GM19035 (cell line): ENCODE measurements around the gene SLC6A15.
A peak's percentile ranks its signal among the peaks of the same experiment; 100 is the strongest.

ENCODE experiments used
- ATAC-seq: cut with Tn5 transposase; IDR thresholded peaks from one replicate; pipeline ENCODE4 v1.9.1; 2021; ENCODE audit not compliant: unreplicated experiment

The SLC6A15 gene

DNA sequence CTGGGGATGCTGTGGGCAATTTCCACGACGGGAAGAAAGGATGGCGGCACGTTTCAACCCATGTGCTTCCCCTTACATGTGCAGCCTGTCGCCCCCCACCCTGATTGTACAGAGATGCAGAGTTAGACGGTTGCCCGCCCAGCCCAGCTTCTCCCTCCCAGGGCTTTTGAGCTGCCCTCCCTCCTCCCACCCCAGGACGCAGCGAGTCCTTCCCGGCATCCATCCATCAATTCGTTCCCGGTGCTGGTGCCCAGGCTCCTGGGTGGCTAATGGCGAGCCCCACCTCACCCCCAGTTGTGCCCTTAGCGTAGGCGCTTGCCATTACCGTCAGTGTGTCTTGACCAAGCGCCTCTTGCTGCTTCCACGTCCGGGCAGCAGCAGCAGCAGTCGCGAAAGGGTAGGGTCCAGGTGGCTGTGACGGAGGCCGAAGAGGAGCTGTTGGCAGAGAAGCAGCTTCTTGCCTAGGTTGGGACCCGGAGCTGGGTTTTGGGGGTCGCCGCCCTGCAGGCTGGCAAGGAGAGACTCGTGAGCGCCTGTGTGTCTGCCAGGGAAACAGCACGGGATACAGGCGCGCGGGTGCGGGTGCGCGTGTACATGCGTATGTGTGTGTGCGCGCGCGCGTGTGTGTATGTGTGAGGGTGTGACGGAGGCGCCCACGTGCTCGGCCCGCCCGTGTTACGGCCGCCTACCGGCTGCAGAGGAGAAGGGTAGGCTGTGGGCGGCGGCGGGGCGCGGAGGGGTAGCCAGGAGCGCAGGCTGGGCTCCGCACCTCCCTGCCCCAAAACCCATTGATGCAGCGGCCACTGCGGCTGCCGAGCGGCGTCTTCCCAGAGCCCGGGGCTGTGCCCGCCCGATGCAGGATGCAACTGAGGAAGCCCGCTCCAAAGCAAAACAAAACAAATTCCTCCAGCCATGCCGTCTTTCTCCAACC, at the start of gene SLC6A15:
TSS of gene SLC6A15 (minus strand) at position 602 of the 931 bp plus-strand sequence. CDS start 20,679 bp downstream, outside the sequence.
- no peak for ATAC-seq

DNA sequence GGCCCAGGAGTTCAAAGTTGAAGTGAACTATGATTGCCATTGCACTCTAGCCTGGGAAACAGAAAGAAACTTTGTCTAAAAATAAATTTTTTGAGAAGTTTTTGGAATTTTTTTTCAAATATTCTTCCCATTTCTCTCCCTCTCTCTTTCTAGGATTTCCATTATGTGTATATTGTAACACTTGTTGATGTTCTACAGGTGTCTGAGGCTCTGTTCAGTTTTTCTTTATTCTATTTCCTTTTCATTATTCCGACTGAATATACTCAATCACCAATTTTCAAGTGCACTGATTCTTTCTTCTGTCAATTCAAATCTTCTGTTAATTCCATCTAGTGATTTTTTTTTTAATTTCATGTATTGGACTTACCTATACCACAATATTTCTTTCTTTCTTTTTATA, 48.3 kb upstream of the SLC6A15 start:
- ATAC-seq: no peak

DNA sequence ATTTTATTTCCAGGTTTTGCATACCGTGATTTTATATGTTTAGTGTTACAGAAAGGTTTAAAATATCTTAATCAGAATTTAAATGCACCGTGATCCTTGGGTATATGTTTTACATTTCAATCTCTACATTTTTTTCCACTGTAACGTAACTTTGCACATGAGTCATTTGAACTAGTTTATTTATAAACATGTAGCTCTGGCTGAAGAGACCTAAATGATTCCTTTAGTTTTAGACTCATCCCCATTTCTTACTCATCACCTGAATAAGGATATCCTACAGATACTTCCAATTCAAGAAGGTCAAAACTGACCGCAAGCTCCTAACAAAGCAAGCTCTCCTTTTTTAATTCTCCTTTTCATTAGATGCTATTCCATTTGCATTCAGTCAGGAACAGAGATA, 42.7 kb upstream of the SLC6A15 start:
- ATAC-seq: no peak

DNA sequence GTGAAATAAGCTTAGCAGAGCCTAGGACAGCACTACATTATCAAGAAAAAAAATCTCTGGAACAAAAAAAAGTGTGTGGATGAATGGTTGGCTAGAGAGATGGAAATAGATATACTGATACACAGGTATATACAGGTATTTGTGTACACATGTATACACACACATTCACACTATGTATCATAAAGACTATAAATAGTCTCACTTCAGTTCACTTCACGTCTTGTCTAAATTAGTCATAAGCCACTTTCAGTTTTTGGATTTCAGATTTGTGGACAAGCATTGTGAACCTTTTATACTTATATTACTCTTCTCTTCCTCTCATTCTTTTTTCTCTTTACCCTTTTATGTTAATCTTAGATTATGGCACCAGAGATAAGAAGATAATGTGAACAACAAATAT, 41.8 kb upstream of the SLC6A15 start:
- ATAC-seq: no peak

DNA sequence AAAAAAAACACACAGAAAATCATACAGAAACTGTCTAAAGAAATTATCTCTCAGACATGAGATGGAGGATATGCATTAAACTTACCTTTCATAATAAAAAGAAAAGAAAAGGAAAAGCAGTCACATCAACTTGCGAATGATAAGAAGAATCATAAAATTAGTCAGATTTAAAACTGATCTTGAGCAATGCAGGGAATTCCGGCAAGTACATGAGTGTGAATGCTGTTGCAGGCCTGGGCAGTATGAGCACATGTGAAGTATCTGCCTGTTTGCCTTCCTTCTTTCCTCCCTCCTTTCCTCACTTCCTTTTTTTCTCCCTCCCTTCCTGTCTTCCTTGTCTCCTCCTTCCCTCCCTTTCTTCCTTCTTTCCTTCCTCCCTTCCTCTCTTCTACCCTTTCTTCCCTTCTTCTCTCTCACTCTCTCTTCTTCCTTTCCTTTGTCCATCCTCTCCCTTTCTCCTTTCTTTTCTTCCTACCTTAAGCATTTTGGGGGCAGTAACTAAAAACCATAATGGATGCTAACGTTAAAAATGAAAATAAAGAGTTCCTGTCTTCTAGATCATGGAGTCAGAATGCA, 38.5 kb upstream of the SLC6A15 start:
- no peak for ATAC-seq

DNA sequence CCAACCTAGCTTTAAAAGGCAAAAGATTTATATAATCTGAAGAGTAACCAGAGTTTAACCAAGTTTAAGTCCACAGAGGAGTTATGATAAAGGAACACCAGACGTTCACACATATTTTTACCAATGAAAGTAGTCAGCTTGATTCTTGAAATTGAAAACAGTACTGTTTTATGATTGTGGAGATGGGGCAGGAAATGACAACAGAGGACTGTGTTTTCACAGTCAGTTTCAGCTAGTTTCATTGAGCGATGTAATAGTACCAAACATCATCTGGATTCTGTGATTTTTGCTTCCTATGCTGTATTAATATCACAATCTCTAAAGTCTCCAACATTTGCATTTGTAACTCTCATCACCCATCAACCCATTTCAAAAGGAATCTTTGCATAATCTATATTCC, 34.2 kb upstream of the SLC6A15 start:
- no peak for ATAC-seq

DNA sequence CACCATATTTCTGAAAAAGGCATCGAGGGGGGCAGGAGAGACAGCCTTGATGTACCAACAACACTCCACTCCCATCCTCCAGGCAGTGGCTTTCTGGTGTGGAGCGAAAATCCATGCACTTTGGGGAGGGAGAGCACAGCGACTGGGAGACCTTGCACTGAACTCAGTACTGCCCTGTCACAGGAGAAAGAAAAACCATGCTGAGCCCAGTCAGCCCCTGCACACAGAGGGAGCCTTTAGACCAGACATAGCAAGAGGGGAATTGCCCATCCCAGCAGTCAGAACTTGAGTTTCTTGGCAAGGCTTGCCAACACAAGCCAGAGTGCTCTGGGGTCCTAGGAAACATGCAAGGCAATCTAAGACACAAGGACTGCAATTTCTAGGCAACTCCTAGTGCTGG, 24.8 kb upstream of the SLC6A15 start:
- ATAC-seq: no peak

DNA sequence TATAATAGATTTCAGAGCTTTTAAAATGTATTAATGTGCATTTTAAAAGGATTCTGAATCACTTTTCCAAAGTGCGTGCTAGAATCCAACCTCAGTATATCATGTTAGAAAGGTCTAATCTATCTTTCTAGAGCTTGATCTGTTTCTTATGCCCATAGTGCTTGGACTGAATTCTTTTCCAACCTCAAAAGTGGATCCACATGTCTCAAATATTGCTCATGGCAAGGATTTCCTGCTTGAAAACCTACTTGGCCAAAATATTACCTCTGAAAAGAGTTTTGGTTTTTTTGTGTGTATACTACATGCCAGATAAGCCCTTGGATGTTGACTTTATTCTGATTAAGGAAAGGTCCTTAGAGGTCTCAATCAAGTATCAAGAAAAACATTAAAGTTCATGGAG, 16.9 kb upstream of the SLC6A15 start:
- no peak for ATAC-seq

DNA sequence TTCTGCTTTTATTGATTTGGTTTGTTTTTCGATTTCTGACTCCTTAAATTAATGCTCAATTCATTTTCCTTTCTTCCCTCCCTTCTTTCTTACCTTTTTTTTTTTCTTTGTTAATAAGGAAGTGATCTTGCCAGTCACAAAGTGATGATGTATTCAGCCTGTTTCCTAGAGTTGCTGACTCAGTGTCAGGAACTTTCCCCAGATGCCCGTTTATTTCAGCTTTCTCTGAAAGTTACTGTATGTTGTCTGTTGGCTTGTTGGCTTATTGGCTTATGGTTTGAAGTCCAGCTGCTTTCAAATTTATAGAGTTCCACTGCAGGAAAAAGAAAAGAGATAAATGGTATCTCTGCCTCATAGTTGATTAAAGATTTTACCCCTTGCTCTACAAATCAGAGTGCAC, 12.4 kb upstream of the SLC6A15 start:
- ATAC-seq: no peak

DNA sequence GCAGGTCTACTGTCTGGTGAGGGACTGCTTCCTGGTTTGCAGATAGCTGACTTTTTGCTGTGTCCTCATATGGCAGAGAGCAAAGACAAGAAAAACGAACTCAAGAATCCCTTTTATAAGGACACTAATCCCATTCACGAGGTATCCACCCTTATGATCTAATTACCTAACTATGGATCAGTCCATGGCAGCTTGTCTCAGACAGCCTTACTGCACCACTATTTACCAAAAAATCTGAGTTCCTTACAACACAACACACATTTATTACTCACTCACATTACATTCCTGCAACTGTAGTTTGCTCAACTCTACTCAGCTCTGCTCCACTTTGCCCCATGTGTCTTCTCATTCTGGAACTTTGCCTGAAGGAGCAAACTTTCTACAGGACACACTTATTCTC, 10.1 kb upstream of the SLC6A15 start:
- ATAC-seq: no peak

DNA sequence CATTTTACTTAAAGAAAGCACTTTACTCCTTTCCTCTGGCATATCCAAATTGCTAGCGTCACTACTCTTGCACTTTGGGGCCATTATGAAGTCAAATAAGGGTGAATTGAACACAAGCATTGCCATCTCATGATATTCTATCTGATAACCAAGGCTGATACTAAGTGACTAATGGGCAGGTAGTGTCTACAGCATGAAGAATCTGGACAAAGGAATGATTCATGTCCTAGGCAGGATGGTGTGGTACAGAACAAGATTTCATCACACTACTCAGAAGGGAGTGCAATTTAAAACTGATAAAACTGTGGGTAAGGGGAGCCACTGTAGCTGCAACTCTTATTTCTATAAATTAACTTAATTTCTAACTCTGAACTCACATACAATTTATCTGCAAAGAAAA, 7.7 kb upstream of the SLC6A15 start:
- no peak for ATAC-seq

DNA sequence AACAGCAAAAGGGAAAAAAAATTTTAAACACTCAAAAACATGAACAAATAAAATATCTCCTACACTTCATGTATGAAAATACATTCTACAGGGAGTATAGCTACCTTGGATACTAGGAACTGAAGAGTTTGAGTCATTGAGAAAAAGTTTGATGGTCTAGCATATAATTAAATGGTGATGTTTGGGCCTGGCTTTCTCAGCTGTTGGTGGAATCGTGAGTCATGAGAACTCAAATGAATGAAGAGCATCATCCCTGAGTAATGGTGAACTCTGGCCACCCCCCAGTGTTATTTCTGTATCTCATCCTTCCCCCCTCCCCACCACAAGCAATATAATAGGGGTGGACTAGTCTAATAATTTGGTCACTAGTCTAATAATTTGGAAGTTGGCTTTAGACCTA, 6.7 kb upstream of the SLC6A15 start:
- no peak for ATAC-seq

DNA sequence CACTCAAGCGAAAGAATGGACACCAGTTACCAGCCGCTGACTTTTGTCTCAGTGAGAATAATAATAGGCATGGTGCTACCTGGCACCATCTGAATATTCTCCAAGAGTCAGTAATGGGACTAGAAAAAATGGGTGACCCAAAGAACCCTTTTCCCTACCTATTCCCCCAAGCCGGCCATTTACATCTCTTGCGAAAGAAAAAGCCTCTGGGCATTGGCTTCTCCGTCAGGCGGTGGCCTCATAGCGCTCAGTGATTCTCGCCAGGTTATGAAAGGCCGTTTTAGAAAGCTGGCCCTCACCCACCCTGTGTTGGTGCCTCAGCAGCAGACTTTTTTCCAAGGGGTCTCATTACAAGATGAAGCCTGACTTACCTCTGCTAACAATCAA, 523 bp upstream of the SLC6A15 start:
- no peak for ATAC-seq

DNA sequence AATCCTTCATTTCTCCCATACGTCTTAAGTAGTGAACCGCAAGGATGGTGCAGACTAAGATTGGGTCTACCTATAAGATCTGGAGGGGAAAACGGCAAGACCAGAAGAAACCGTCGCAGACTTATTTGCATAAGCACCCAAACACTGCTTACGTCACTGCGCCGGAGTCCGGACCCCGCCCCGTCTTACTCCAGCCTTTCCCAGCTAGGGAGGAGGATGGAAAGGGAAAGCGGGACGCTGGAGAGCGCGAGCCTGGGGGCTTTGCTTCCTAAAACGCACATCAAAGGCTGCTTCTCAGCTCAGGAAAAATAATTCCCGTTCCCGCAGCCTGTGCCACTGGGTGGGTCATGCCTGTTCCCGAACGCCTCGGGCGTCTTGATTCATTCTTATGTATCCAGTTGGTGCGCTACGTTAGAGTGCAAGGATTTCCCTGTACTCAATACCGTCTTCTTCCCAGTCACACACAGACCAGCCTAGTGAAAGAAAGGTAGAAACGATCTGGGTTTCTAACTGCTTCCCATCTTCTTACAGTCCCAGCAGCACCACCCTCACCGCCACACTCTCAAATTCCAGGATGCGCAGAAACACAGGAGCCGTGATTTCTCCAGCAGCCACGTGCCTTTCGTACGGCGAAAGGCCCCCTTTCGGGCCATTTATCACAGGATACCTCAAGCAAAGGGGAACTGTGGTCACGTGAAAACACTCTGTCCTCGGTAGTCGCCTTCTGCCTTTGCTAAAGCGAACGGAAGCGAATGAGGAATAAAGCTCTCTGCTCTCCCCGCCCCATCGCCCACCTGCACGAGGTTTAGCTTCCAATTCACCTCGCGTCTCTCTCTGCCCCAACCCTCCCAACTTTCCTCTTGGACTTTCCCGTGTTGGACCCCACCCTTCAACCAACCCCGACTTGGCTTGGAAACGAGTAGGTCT, 1.1 kb downstream of the SLC6A15 start:
- peak; percentile 56 for ATAC-seq

DNA sequence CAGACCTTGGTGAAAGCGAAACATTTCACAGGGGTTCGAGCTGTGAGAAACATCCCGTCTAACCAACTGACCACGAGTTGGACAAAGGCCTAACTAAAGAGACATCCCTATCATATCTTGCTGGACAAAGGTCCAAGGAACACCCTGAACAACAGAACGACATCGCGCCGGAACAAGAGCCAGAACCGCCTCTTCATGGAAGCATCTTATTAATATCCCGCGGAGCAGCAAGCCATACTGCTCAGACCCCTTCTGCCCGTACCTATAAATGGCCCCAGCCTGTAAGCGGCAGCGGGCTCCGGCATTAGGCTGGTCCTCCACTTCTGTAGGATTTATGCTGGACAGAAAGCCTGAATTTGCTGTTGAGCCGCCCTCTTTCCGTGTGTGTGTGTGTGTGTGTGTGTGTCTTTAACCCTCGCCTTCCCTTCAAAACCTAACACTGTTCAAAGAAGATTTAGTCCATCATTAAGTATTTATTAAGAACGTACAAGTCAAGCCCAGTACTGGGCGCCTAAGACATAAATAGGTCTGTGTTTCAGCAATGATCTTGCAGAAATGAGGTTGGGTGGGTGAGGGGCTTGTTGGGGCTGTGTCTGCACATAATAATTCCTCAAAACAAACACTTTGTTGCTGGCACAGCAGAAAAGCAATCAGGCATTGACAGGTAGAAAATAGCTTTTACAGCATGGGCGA, 1.9 kb downstream of the SLC6A15 start:
- peak; percentile 9 for ATAC-seq

DNA sequence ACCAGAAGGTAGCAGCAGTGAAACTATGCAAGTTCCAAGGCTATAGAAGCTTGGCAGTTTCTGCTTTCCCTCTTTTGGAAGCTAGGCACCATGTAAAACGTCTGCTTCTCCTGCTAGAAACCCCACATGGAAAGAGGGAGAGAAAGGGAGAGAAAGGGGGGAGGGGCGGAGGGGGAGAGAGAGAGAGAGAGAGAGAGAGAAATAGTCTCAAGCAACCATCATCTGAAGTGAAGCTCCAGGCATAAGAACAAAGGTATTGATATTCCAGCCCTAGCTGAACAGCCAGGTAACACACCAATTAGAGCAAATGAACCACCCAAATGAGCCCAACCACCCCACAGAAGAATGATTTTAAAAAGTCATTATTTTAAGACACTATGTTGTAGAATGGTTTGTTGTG, 8.5 kb downstream of the SLC6A15 start:
- no peak for ATAC-seq

DNA sequence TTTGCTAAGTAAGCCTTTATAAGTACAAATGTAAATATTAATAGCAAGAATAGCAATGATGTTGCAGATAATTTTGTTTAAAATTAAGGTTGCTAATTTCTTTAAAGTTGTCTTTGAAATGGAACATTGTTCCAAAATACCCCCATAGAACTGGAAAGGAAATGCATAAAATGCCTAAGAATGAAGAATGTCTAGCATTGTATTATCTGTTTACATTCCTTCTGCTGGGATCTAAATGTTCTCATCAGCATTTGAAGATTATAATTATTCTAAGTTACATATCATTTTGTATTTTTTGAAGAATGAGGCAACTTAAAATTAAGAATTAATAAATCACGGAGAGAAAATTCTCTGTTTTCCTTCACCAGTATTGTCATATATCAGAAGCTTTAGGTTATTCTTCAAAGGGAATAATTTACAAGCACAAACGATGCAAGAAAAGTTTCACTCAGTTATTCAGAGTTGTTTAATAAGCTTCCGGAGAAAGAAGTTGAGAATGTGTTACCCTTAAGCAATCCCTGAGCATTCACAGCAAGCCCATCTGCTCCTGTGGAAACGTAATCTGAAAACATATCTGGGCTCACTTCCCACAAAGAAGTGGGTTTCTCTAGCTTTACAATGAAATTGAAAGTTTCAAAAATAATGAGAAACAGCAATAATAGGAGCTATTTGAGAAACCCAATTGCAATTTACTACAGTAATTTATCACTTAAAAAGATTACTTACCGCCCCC, 21.3 kb downstream of the SLC6A15 start:
- no peak for ATAC-seq

DNA sequence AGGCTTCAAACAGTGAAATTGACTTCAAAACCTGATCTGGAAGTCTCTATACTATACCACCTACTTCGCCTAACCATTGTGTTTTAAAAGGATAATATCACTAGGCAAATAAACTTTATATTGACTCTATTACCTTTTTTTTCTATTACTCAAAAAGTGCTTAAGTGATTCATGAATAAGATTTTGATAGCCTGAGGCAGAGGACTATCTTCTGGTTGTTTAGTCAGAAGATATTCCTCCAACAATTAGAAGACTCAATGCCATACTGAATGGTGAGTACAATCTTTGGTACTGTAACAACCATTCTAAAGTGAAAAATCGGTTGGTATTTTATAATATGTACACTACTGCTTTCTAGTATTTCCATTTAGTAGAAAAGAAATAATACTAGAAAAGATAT, 22.8 kb downstream of the SLC6A15 start:
- no peak for ATAC-seq

DNA sequence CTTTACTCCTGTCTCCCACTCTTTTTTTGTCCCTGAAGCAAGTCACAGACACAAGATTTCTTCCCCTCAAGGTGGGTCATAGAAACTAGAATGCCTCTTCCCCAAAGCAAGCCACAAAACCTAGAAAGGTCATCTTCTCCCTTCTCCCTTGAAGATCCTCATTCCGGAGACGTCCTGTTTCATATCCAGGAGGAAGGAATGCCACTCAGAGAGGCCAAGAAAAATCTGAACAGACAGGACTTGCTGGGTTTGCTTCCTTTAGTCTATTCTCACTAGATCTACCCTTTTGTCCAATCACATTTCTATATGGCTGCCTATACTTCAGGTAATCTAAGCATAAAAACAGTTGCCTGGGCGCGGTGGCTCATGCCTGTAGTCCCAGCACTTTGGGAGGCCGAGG, 23.7 kb downstream of the SLC6A15 start:
- no peak for ATAC-seq

DNA sequence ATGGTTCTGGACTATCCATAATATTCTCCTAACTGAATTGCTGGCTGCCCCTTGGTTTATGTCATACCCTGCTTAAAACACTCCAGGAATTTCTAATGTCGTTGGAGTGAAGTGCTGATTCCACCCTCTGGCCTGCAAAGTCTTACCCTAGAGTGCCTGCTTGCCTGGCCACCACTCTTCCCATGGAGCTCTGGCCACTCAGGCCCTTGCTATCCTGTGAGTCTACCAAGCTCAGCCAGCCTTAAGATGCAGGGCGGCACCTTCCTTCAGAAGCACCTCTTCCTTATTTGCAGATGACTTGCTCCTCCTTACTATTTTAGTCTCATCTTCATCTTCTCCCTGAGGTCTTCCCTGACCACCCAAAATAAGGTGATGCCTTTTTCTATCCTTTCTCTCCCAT, 35.3 kb downstream of the SLC6A15 start:
- ATAC-seq: no peak
